Body of pancreas (tissue), 4 donors: ENCODE results near the gene GNA15.

Experiments used
- CTCF ChIP-seq, 7 experiments: fragments of 450-650 bp in 4 of 7; fragments of 200-600 bp in 3 of 7; sonication (generic) in 3 of 7; IDR thresholded peaks; one replicate each; pipeline ENCODE4 v1.5.1; 2016 to 2019; ENCODE audit warnings: antibody characterized with exemption in 7 of 7
- POLR2A ChIP-seq, 3 donors: fragments of 450-650 bp; IDR thresholded peaks; one replicate each; pipeline ENCODE4 v1.6.1; 2016; ENCODE audit warnings: antibody characterized with exemption in 3 of 3, mild to moderate bottlenecking in 2 of 3

DNA sequence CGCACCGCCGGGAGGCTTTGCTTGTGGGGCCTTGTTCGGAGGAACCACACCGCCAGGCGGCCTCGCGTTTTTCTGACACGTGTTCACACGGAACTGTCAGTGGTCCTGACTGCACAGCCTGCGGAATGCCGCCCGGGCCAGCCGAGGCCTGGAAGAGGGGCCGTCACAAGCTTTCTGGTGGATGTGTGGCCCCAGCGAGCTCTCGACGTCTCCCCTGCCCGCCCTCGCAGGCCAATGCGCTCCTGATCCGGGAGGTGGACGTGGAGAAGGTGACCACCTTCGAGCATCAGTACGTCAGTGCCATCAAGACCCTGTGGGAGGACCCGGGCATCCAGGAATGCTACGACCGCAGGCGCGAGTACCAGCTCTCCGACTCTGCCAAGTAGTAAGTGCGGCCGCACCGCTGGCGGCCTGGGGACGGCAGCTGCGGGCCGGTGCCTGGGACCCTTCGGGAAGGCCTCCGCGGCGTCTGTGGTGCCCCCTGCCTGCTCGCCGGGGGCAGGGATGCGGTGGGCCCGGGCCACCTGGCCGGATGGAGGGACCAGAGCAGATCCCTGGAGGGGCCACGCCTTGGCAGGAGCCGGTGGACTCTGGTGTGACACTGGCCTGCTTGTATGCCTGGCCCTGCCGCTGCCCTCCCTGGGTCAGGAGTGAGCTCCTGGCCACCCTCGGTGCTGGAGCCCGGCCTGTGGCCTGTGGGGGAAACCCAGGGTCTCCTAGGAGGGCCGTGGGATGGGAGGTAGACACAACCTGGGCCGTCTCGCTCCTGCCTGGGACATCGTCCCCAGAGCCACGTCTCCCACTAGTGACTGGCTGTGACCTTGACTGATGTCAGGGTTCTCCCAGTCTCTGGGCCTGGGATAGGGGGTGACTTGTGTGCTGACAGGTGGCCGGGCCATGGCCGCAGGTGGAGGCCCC is 22.5 kb upstream of the GNA15 start:
- no peak for TF ChIP-seq CTCF (IDR thresholded peaks at IDR 0.05)
- TF ChIP-seq POLR2A (IDR thresholded peaks at IDR 0.05): no peak
